GM23338 (cell line): ENCODE data around the gene SNX17. TPM values are rescaled to one million over a fixed set of nuclear protein-coding genes. Genes with fewer than 3 reads are reported as not detected.

ENCODE experiments used
- ATAC-seq: fragments of 200-7000 bp; cut with Tn5 transposase; 3 replicates; pipeline ENCODE4 v1.9.1; 2020
- DNase-seq: peaks from one replicate; pipeline ENCODE4 v3.0.0-alpha.2; 2015; ENCODE audit warnings: low spot score
- H2AFZ ChIP-seq: fragments of 200-600 bp; sonication (generic); 2 replicates; pipeline ENCODE4 v1.8.0; 2016; ENCODE audit warnings: antibody characterized with exemption, mild to moderate bottlenecking, moderate library complexity
- H3F3A ChIP-seq: fragments of 200-600 bp; sonication (generic); replicated peaks from 2 replicates; pipeline ENCODE4 v1.8.0; 2017; ENCODE audit warnings: antibody characterized with exemption, mixed run types, low read depth
- H3K27ac ChIP-seq: fragments of 200-600 bp; sonication (generic); 2 replicates; pipeline ENCODE4 v1.6.1; 2016; ENCODE audit warnings: low read depth
- H3K27me3 ChIP-seq: fragments of 200-600 bp; sonication (generic); 2 replicates; pipeline ENCODE4 v1.8.0; 2016; ENCODE audit warnings: mild to moderate bottlenecking, mixed run types, moderate library complexity; ENCODE audit not compliant: insufficient read depth
- H3K36me3 ChIP-seq: fragments of 200-600 bp; sonication (generic); 2 replicates; pipeline ENCODE4 v1.8.0; 2016; ENCODE audit warnings: mild to moderate bottlenecking; ENCODE audit not compliant: insufficient read depth
- H3K4me1 ChIP-seq: fragments of 200-600 bp; sonication (generic); 2 replicates; pipeline ENCODE4 v1.8.0; 2016; ENCODE audit warnings: mild to moderate bottlenecking, moderate library complexity; ENCODE audit not compliant: insufficient read depth
- H3K4me2 ChIP-seq: fragments of 200-600 bp; sonication (generic); 2 replicates; pipeline ENCODE4 v1.7.1; 2017; ENCODE audit warnings: mixed run types
- H3K4me3 ChIP-seq: fragments of 200-600 bp; sonication (generic); 2 replicates; pipeline ENCODE4 v1.6.1; 2016; ENCODE audit warnings: mixed run types
- H3K79me2 ChIP-seq: fragments of 200-600 bp; sonication (generic); replicated peaks from 2 replicates; pipeline ENCODE4 v1.8.0; 2017; ENCODE audit warnings: mild to moderate bottlenecking; ENCODE audit not compliant: insufficient read depth
- H3K9me2 ChIP-seq: fragments of 200-600 bp; sonication (generic); 2 replicates; pipeline ENCODE4 v1.8.0; 2017; ENCODE audit not compliant: insufficient read depth
- H4K20me1 ChIP-seq: fragments of 200-600 bp; sonication (generic); replicated peaks from 2 replicates; pipeline ENCODE4 v1.8.0; 2017; ENCODE audit warnings: mild to moderate bottlenecking; ENCODE audit not compliant: insufficient read depth
- H3K27ac Mint-ChIP-seq: 2 replicates; pipeline ENCODE4 v1.8.0; 2020; ENCODE audit warnings: inconsistent platforms, mild to moderate bottlenecking, moderate library complexity, mixed read lengths
- H3K27me3 Mint-ChIP-seq: 3 replicates; pipeline ENCODE4 v1.8.0; 2022; ENCODE audit warnings: low read depth, mild to moderate bottlenecking, moderate library complexity, mixed read lengths, inconsistent platforms; ENCODE audit not compliant: insufficient read depth, poor library complexity
- H3K36me3 Mint-ChIP-seq: 3 replicates; pipeline ENCODE4 v1.8.0; 2021; ENCODE audit warnings: low read depth, mild to moderate bottlenecking, inconsistent platforms, moderate library complexity, mixed read lengths
- H3K4me1 Mint-ChIP-seq: 3 replicates; pipeline ENCODE4 v1.8.0; 2020; ENCODE audit warnings: mild to moderate bottlenecking, inconsistent platforms, mixed read lengths
- H3K4me3 Mint-ChIP-seq: 3 replicates; pipeline ENCODE4 v1.8.0; 2021; ENCODE audit warnings: moderate library complexity, mild to moderate bottlenecking, inconsistent platforms, mixed read lengths
- H3K9me3 Mint-ChIP-seq: 3 replicates; pipeline ENCODE4 v1.8.0; 2020; ENCODE audit warnings: moderate library complexity, mild to moderate bottlenecking, inconsistent platforms, mixed read lengths
- CREB1 ChIP-seq: fragments of 250-450 bp; sonication (Bioruptor Pico); IDR thresholded peaks from 2 replicates; pipeline ENCODE4 v1.5.0; 2020; ENCODE audit warnings: low read depth, mild to moderate bottlenecking, moderate library complexity
- CTCF ChIP-seq, 2 experiments: fragments of 200-600 bp in 1 of 2; sonication (generic) in 1 of 2; conservative IDR thresholded peaks; 2 replicates each; pipeline versions ENCODE4 v1.5.1 to v1.6.1; 2016 to 2017; ENCODE audit warnings: antibody characterized with exemption in 2 of 2, low read depth in 2 of 2, mild to moderate bottlenecking in 2 of 2, moderate library complexity in 1 of 2
- ETS1 ChIP-seq: IDR thresholded peaks from 2 replicates; pipeline ENCODE4 v1.6.1; 2016; ENCODE audit warnings: antibody characterized with exemption
- EZH2 ChIP-seq: fragments of 200-600 bp; sonication (generic); IDR thresholded peaks from one replicate; pipeline ENCODE4 v1.8.0; 2017; ENCODE audit warnings: antibody characterized with exemption, mild to moderate bottlenecking, low read depth; ENCODE audit not compliant: unreplicated experiment
- EZH2phosphoT487 ChIP-seq: fragments of 200-600 bp; sonication (generic); IDR thresholded peaks from one replicate; pipeline ENCODE4 v1.8.1; 2018; ENCODE audit warnings: antibody characterized with exemption; ENCODE audit not compliant: unreplicated experiment
- JUNB ChIP-seq: IDR thresholded peaks from one replicate; pipeline ENCODE4 v1.6.1; 2016; ENCODE audit warnings: antibody characterized with exemption; ENCODE audit not compliant: unreplicated experiment
- NANOG ChIP-seq: IDR thresholded peaks from 2 replicates; pipeline ENCODE4 v1.6.1; 2016; ENCODE audit warnings: antibody characterized with exemption, borderline replicate concordance
- POLR2AphosphoS5 ChIP-seq: IDR thresholded peaks from 2 replicates; pipeline ENCODE4 v1.6.1; 2016; ENCODE audit warnings: antibody characterized with exemption, low read depth
- REST ChIP-seq: IDR thresholded peaks from one replicate; pipeline ENCODE4 v1.6.1; 2018; ENCODE audit warnings: antibody characterized with exemption; ENCODE audit not compliant: unreplicated experiment
- STAT1 ChIP-seq: IDR thresholded peaks from one replicate; pipeline ENCODE4 v1.6.1; 2016; ENCODE audit warnings: antibody characterized with exemption; ENCODE audit not compliant: unreplicated experiment
- ZNF114 ChIP-seq: fragments of 250-450 bp; sonication (Bioruptor Pico); IDR thresholded peaks from 2 replicates; pipeline ENCODE4 v1.5.0; 2020; ENCODE audit warnings: mild to moderate bottlenecking, moderate library complexity
- ZNF331 ChIP-seq: fragments of 250-450 bp; sonication (Bioruptor Pico); IDR thresholded peaks from 2 replicates; pipeline ENCODE4 v1.5.0; 2020; ENCODE audit warnings: low read depth, mild to moderate bottlenecking, moderate library complexity
- long read RNA-seq: library from polyadenylated mRNA; unstranded; transcript quantifications from one replicate; pipeline ENCODE4 v2.0.0, GENCODE V29; 2020; ENCODE audit not compliant: unreplicated experiment
- polyA plus RNA-seq: library from polyadenylated mRNA; unstranded; fragments of >200 nt; fragmentation: Nextera tagmentation; extraction: Ambion mirVana; gene quantifications from 2 replicates; pipeline ENCODE4 v1.2.1, GENCODE V29; 2016
- total RNA-seq: library from RNA; depleted of rRNA; stranded (reverse); fragments of >200 nt; shearing (Covaris generic); gene quantifications from 2 replicates; pipeline ENCODE4 v1.2.3, GENCODE V29; 2014; rRNA removed
- TF ChIP-seq, protein P1 (sequence below): fragments of 250-450 bp; sonication (Bioruptor Pico); IDR thresholded peaks from 2 replicates; pipeline ENCODE4 v1.5.0; 2020; ENCODE audit warnings: mild to moderate bottlenecking, moderate library complexity

SNX17 gene
- 58.0 and 66.2 TPM in 2 replicates for total RNA-seq
- 32.6 and 34.0 TPM in 2 replicates for polyA plus RNA-seq
- long read RNA-seq, transcript SNX17-201 (15 exons, 2,044 nt) = major isoform, 120 of 138 reads
- long read RNA-seq, partial matches to known transcripts = 1 of 138 reads
- long read RNA-seq, other reads (novel, unspliced or antisense) = 12 of 138 reads

DNA sequence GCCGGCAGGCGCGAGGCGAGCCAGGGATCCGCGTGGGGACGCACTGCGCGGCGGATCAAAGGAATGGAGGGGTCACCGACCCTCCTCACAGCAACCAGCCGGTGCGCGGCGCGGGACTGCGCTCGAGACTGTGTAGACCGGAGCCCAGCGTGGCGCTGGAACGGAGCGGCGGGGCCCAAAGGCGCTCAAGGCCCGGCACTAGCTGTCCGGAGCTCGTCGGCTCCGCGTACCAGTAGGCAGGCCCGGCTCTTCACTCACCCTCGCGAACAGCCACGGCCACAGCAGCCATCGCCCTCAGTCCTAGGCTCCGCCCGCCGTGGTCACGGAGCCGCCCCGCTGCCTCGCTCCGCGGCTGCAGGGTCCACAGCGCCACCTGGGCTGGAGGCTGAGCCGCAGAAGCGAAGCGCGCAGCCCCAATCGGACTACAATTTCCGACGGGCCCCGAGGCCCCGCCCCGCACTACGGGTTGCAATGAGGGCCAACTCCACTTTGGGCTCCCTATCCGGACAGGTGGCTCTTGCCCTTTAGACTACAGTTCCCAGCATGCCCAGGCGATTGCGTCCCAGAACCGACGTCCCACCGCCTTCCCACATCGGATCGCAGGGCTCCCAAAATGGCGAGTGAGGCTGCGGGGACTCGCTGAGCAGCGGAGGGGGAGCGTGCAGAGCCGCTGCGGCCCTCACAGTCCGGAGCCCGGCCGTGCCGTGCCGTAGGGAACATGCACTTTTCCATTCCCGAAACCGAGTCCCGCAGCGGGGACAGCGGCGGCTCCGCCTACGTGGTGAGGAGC, at the start of gene SNX17, which contains the start of gene EIF2B4:
Gene SNX17, plus strand, starts transcription at position 591 of the 790 bp plus-strand sequence. Its CDS starts 128 bp downstream, at position 719.
Gene EIF2B4, minus strand, starts transcription at position 313 of the 790 bp plus-strand sequence. Its CDS starts 24 bp downstream, at position 289.
- Histone ChIP-seq H3K4me3 (peak within 1 kb of the TSS; percentile 93), H3K4me2 (peak within 1 kb of the TSS; percentile 98), H3K79me2 (peaks cover 34% of the 10 kb centered on the region), H3K9me2 (no peaks in the 10 kb centered on the region), H3F3A (peaks cover 9% of the 10 kb centered on the region; the same call in 1 of the 2 replicates), H2AFZ (peak within 1 kb of the TSS; percentile 84), H4K20me1 (peaks cover 5% of the 10 kb centered on the region; the same call in 1 of the 2 replicates), H3K36me3 (peaks cover 31% of the 10 kb centered on the region), H3K27ac (peak within 1 kb of the TSS; percentile 42; the same call in 1 of the 2 replicates), H3K4me1 (peaks cover 20% of the 10 kb centered on the region), H3K27me3 (no peaks in the 10 kb centered on the region)
- no peaks in the 10 kb centered on the region for H3K9me3 Mint-ChIP-seq
- H3K4me1 Mint-ChIP-seq = peaks cover 24% of the 10 kb centered on the region
- H3K4me3 Mint-ChIP-seq = peak within 1 kb of the TSS; percentile 86
- peak within 1 kb of the TSS; percentile 98 for H3K27ac Mint-ChIP-seq
- DNase-seq (peak; percentile 99), ATAC-seq (peak; percentile 89)
- peaks cover 66% of the 10 kb centered on the region for H3K36me3 Mint-ChIP-seq
- TF ChIP-seq REST = peak; percentile 2
- TF ChIP-seq NANOG = no peak
- no peak for TF ChIP-seq EZH2phosphoT487
- peak; percentile 57 to 91 for TF ChIP-seq CTCF (conservative IDR thresholded peaks at IDR 0.05; ENCODE audit: low read depth in 2 of 2)
- TF ChIP-seq STAT1 = no peak
- no peak for TF ChIP-seq ZNF331 (CRISPR knock-in tag)
- TF ChIP-seq ETS1 = peak; percentile 100
- no peak for TF ChIP-seq EZH2
- TF ChIP-seq, protein P1, sequence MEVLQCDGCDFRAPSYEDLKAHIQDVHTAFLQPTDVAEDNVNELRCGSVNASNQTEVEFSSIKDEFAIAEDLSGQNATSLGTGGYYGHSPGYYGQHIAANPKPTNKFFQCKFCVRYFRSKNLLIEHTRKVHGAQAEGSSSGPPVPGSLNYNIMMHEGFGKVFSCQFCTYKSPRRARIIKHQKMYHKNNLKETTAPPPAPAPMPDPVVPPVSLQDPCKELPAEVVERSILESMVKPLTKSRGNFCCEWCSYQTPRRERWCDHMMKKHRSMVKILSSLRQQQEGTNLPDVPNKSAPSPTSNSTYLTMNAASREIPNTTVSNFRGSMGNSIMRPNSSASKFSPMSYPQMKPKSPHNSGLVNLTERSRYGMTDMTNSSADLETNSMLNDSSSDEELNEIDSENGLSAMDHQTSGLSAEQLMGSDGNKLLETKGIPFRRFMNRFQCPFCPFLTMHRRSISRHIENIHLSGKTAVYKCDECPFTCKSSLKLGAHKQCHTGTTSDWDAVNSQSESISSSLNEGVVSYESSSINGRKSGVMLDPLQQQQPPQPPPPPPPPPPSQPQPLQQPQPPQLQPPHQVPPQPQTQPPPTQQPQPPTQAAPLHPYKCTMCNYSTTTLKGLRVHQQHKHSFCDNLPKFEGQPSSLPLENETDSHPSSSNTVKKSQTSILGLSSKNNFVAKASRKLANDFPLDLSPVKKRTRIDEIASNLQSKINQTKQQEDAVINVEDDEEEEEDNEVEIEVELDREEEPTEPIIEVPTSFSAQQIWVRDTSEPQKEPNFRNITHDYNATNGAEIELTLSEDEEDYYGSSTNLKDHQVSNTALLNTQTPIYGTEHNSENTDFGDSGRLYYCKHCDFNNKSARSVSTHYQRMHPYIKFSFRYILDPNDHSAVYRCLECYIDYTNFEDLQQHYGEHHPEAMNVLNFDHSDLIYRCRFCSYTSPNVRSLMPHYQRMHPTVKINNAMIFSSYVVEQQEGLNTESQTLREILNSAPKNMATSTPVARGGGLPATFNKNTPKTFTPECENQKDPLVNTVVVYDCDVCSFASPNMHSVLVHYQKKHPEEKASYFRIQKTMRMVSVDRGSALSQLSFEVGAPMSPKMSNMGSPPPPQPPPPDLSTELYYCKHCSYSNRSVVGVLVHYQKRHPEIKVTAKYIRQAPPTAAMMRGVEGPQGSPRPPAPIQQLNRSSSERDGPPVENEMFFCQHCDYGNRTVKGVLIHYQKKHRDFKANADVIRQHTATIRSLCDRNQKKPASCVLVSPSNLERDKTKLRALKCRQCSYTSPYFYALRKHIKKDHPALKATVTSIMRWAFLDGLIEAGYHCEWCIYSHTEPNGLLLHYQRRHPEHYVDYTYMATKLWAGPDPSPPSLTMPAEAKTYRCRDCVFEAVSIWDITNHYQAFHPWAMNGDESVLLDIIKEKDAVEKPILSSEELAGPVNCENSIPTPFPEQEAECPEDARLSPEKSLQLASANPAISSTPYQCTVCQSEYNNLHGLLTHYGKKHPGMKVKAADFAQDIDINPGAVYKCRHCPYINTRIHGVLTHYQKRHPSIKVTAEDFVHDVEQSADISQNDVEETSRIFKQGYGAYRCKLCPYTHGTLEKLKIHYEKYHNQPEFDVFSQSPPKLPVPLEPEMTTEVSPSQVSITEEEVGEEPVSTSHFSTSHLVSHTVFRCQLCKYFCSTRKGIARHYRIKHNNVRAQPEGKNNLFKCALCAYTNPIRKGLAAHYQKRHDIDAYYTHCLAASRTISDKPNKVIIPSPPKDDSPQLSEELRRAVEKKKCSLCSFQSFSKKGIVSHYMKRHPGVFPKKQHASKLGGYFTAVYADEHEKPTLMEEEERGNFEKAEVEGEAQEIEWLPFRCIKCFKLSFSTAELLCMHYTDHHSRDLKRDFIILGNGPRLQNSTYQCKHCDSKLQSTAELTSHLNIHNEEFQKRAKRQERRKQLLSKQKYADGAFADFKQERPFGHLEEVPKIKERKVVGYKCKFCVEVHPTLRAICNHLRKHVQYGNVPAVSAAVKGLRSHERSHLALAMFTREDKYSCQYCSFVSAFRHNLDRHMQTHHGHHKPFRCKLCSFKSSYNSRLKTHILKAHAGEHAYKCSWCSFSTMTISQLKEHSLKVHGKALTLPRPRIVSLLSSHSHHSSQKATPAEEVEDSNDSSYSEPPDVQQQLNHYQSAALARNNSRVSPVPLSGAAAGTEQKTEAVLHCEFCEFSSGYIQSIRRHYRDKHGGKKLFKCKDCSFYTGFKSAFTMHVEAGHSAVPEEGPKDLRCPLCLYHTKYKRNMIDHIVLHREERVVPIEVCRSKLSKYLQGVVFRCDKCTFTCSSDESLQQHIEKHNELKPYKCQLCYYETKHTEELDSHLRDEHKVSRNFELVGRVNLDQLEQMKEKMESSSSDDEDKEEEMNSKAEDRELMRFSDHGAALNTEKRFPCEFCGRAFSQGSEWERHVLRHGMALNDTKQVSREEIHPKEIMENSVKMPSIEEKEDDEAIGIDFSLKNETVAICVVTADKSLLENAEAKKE (CRISPR knock-in tag) = no peak
- TF ChIP-seq CREB1 (CRISPR knock-in tag) = peak; percentile 86
- no peak for TF ChIP-seq JUNB
- peak; percentile 96 for TF ChIP-seq POLR2AphosphoS5
- no peak for TF ChIP-seq ZNF114 (CRISPR knock-in tag)
- H3K27me3 Mint-ChIP-seq = peaks cover 15% of the 10 kb centered on the region
